Gastroesophageal sphincter (tissue), 3 donors: Measurements from ENCODE around the gene CLIP3.

Source experiments
- EP300 ChIP-seq: sonication (generic); formaldehyde crosslinking; IDR thresholded peaks from one replicate; pipeline ENCODE4 v1.6.1; 2017; ENCODE audit warnings: antibody characterized with exemption, mild to moderate bottlenecking
- POLR2A ChIP-seq, 2 donors: fragments of 450-650 bp; IDR thresholded peaks; one replicate each; pipeline ENCODE4 v1.6.1; 2017; ENCODE audit warnings: antibody characterized with exemption in 2 of 2, mild to moderate bottlenecking in 2 of 2, moderate library complexity in 1 of 2
- TF ChIP-seq, protein P1 (sequence below), 4 experiments: fragments of 200-600 bp in 2 of 4; fragments of 450-650 bp in 2 of 4; sonication (generic) in 1 of 4; IDR thresholded peaks; one replicate each; pipeline ENCODE4 v1.5.1; 2017 to 2019; ENCODE audit warnings: antibody characterized with exemption in 4 of 4, mild to moderate bottlenecking in 2 of 4, moderate library complexity in 2 of 4

DNA sequence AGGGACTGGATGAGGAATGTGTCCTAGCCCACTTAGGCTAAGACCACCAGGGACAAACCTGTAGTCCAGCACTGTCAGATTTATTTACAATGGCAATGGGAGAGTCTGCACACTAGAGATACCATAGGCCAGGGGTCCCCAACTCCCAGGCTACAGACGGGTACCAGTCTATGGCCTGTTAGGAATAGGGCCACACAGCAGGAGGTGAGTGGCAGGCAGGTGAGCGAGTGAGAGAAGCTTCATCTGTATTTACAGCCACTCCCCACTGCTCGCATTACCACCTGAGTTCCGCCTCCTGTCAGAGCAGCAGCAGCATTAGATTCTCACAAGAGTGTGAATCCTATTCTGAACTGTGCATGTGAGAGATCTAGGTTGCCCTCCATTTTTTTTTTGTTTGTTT is 19.0 kb upstream of the CLIP3 start:
- TF ChIP-seq, protein P1, sequence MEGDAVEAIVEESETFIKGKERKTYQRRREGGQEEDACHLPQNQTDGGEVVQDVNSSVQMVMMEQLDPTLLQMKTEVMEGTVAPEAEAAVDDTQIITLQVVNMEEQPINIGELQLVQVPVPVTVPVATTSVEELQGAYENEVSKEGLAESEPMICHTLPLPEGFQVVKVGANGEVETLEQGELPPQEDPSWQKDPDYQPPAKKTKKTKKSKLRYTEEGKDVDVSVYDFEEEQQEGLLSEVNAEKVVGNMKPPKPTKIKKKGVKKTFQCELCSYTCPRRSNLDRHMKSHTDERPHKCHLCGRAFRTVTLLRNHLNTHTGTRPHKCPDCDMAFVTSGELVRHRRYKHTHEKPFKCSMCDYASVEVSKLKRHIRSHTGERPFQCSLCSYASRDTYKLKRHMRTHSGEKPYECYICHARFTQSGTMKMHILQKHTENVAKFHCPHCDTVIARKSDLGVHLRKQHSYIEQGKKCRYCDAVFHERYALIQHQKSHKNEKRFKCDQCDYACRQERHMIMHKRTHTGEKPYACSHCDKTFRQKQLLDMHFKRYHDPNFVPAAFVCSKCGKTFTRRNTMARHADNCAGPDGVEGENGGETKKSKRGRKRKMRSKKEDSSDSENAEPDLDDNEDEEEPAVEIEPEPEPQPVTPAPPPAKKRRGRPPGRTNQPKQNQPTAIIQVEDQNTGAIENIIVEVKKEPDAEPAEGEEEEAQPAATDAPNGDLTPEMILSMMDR (IDR thresholded peaks at IDR 0.05) = no peak
- TF ChIP-seq POLR2A (IDR thresholded peaks at IDR 0.05) = no peak
- no peak for TF ChIP-seq EP300
